Measurements from ENCODE around the gene RASSF8.

- TF ChIP-seq CTCF (IDR thresholded peaks at IDR 0.05 in 8 of 11, conservative IDR thresholded peaks at IDR 0.05 in 3 of 11) (no peak), POLR2A (IDR thresholded peaks at IDR 0.05) (no peak), POLR2AphosphoS5 (IDR thresholded peaks at IDR 0.05) (no peak)
Measured at GRCh38 chr12:25957793-25958427, 572 bp upstream of the RASSF8 start.

Measured in spleen (tissue), 7 donors.